HG03139 (cell line): ENCODE data around the gene CDCP1.

ENCODE experiments used
- ATAC-seq: cut with Tn5 transposase; IDR thresholded peaks from one replicate; pipeline ENCODE4 v1.9.1; 2021; ENCODE audit not compliant: unreplicated experiment

CDCP1 gene

DNA sequence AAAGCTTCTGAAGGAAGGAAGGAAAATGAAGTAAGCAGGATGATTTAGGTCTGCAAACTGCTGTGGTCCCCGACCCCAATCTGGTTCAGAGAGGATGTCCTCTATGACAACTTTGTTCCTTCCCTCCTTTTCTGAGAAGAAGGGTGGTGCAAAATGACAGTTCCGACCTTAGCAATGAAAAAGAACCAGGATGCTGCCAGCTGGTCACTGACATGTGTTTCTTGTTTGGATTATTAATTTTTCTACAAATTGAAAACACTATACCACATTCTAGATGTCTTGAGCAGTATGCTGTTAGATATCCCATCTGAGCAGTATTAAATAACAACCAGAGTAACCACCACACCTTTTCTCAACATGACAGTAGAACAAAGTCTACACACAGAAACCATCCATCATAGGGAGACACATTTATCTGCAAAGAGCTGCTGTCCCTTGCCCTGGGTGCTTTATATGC, 27.5 kb downstream of the CDCP1 start:
- ATAC-seq, result no peak

GRCh38 chr3:45116350-45116749, 29.8 kb downstream of the CDCP1 start:
- ATAC-seq, result no peak

- ATAC-seq, result no peak
Measured at GRCh38 chr3:45113625-45114050, 32.5 kb downstream of the CDCP1 start.

DNA sequence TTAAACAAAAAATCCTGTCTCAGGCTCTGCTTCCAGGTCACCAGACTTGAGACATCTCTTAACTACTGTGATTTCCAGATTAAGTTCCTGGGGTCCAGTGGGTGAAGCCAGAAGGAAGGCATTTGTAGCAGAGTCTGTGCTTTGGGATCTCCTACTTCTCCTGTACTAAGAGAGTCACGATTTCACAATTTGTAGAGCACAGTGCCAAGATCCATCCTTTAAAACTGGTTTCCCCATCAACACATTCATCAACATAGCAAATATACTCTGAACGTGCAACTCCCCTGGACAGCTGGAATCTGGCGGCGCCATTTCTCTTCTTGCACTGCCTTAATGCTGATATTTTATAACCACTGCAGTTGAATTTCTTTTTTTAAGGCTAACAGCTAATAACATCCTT, 33.2 kb downstream of the CDCP1 start:
- no peak for ATAC-seq

DNA sequence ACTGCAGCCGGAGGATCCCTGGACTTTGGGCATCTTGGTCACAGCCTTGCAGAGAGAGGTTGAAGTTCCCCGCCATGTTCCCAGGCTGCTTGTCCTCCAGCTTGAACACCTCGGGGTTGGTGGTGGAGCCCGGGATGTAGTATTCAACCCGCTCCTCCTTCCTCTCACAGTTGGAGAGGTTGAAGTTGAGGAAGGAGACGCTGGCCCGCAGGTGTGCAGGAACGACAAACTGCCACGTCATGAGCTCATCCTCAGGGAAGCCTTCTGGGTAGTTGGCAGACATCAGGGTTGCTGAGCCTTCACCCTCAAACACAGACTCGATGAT, 35.7 kb downstream of the CDCP1 start:
- ATAC-seq, result no peak

DNA sequence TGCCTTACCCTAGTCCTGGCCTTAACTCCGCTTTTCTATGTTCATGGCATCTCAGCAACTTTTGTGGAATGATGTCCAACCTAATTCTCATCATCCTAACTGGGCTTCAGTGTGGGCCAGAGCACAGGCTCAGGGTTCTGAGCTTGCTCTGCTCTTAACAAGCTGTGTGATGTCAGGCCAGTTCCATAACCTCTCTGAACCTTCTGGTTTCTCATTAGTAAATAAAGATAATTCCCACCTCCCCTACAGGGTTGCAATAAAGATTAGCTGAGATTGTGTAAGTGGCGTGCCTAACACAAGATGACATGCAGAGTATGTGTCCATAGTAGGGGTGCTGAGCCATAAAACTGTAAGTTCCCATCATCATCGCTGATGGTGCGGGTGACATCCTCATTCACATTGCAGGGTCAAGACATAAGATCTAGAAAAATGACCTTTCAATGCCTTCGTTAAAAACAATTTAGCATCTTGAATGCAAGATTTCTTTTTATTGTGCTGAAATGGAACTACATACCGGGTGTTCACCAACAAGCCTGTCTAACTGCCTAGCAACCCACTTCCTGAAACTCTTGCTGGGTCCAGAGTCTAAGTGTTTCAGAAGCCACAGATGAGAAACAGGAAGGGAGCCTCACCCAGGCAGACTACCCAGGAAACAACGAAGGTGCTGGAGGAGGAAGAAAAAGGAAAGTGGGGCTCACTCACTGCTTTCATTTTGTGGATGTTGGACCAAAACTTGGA, 36.2 kb downstream of the CDCP1 start:
- no peak for ATAC-seq

DNA sequence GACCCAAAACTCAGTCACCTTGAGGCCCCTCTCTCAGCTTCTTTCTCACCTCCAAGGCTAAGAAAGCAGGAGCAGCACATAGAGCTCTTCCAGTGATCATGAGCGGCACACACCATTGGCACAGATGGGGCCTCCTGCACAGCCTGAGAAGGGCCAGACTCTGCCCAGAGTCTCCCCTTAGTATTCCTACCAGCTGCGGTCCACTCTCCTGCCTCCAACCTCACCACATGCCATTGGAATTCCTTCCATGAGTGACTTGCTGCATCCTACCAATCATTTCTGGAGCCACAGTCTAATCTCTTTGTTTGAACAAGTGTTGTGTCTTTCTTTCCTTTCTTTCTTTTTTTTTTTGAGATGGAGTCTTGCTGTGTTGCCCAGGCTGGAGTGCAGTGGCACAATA, 39.3 kb downstream of the CDCP1 start:
- no peak for ATAC-seq

DNA sequence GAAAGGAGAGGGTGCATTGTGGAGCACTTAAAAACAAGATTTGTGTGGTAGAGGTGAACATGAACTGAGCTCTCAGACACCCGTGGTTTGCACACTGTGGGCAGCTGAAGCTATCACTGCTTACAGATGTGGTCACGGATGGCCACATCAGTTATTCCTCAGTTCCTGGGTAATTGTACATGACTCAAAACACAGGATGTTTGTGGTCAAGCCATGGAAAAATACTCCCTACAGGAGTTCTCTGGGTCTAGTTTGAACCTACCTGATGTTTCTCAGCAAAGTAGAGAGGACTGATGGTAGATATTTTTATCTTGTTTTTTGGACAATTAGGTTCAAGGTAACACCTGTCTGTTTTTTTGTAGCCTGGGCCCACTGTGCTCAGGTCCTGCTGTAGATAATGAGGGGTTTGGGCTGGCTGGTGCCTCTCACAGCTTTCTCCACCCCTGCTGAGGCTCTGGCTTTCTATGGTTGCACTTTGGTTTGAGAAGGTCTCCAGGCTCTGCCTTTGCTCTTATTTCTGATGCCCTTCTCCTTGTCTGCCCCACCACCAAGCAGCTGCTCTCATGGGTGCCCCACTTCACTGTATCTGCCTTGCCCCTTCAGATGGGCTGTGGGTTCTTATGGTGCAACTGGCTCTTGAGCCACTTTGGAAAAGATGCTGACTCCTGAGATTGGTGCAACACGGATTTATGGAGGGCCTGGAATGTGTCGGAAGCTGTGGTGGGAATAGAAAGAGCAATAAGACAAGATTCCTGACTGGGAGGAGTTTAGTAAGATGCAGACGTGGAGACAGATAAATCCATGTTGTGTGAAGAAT, 40.1 kb downstream of the CDCP1 start:
- no peak for ATAC-seq

GRCh38 chr3:45104715-45105711, 41.2 kb downstream of the CDCP1 start:
- ATAC-seq, result no peak

DNA sequence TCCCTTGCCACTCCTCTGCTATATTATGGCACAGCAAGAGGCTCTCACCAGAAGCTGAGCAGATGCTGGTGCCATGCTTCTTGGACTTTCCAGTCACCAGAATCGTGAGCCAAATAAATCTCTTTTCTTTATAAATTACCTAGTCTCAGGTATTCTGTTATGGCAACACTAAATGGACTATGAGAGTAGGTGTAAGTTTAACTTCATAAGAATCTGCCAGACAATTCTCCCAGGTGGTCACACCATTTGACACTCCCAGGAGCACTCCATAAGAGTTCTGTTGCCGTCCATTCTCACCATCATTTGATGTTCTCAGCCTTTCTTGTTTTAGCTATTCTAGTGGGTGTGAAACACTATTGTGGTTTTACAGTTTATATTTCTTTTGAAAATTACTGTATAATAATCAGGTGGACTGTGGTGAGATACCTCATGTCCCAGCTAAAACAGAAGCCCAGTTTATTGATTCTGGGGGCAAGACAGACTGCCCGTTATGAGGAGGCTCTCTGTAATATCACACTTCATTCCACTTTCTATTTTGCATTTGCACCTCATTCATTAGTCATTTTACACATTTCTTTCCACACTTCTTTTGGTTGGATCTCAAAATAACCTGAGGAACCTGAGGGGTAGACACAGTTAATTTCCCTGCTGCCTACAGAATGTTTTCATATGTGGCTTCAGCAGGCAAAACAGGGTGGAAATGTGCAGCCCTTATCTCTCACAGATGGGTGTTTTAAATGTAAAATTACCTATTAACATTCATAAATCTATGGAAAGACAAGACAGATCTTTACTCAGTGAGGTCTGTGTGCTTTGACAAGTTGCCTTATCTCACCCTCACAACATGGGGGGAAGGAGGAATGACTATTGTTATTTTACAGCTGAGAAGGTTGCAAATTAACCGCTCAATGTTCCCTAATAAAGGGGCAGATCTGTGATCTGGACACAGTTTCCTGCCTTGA, 42.1 kb downstream of the CDCP1 start:
- no peak for ATAC-seq

DNA sequence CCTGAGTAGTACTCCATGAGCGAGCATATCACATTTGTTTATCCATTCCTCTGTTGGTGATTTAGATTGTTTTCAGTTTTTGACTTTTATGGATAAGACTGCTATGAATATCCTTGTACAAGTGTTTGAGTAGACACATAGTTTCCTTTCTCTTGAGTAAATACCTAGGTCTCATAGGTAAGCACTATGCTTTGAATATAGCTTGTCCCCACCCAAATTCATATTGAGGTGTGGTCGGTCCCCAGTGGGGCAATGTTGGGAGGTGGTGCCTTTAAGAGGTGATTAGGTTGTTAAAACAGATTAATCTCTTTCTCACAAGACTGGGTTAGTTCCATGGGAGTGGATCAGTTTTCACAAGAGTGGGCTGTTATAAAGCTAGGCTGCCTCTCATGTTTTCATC, 42.8 kb downstream of the CDCP1 start:
- ATAC-seq, result no peak

GRCh38 chr3:45100981-45101407, 45.2 kb downstream of the CDCP1 start:
- ATAC-seq, result no peak

DNA sequence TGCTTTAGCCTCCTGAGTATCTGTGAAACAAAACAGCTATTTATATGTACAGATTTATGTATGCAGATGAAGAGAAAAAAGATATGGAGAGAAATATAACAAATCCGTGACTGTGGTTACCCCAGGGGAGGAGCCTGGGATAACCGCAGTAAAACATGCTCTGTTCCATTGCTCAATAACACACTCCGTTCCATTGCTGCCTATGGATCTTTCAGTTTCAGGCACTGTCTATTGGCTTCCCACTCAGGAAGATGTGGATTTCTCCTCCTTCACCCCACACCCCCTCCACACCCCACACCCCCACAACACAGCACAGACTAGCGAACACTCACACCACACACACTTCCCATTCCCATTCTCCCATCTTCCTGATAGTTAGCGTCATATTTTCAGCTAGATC, 47.9 kb downstream of the CDCP1 start:
- no peak for ATAC-seq

DNA sequence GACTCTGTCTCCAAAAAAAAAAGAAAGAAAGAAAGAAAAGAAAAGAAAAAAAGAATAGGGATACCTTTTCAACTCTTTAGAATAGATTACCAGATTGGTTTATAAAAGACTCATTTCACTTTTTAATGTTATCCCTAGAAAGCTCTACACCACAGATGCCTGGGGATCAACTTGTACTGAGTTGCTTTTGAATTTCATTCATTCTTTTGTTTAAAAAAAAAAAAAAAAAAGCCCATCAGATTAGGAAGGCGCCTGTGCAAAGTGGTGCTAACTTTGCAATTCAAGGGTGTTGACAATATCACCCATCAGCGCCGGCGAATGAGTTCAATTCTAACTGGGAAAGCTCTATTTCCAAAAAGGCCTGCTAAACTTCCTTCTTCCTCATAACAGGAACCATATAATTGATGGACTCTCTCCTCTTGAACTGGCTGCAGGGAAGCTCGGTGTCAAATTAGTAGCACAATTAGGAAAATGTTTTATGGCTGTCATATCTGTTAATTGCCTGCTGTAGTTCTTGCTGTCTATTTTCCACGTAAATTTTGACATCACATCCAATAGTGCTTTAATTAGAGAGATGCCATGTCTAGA, 48.8 kb downstream of the CDCP1 start:
- no peak for ATAC-seq

GRCh38 chr3:45095916-45096526, 50.2 kb downstream of the CDCP1 start:
- ATAC-seq, result no peak

DNA sequence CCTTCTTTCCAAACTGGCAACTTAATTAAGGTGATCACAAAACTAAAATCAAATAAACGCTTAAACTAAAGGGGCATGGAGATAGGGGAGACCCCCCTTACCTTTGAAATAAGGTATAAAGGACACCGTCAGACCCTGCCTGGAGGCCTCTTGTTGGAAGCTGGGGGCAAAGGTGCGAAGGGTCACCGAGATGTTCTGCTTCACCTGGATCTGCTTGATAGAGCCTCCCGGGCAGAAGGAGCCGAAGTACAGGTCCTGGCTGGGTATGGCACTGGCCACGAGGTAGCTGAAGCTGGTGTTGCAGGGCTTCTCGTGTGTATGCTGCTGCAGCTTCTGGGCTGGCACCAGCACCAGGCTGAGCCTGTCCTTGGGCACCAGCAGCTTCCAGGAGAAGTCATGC, 53.0 kb downstream of the CDCP1 start:
- no peak for ATAC-seq

GRCh38 chr3:45092132-45093031, 53.8 kb downstream of the CDCP1 start:
- no peak for ATAC-seq

GRCh38 chr3:45090855-45091254, 55.3 kb downstream of the CDCP1 start:
- no peak for ATAC-seq
